22Rv1 (cell line): ENCODE measurements around the gene GOLGA6C.
"Not testable (repeated sequence)": the region's sequence is repeated elsewhere in the genome, so short reads cannot be mapped to it uniquely, and the experiment has no call there.

Experiments
- CTCF ChIP-seq: fragments of 450-650 bp; IDR thresholded peaks from 2 replicates; pipeline ENCODE4 v1.5.1; 2017; ENCODE audit warnings: mild to moderate bottlenecking
- ZFX ChIP-seq: fragments of 450-650 bp; IDR thresholded peaks from 2 replicates; pipeline ENCODE4 v1.6.1; 2017; ENCODE audit warnings: antibody characterized with exemption, borderline replicate concordance

- not testable (repeated sequence) for TF ChIP-seq CTCF, ZFX
Observed at GRCh38 chr15:75258034-75258433, at the start of gene GOLGA6C.
